H9 (cell line): ENCODE measurements around the gene TRIM10. TPM values are rescaled to one million over a fixed set of nuclear protein-coding genes. Genes with fewer than 3 reads are reported as not detected.

Source experiments
- DNase-seq: peaks from one replicate; pipeline ENCODE4 v3.0.0-alpha.2; 2017
- H2AFZ ChIP-seq: one replicate; pipeline ENCODE4 v1.6.1; 2013; ENCODE audit warnings: mild to moderate bottlenecking, low read length, control low read depth, moderate library complexity
- H2AK5ac ChIP-seq: 2 replicates; pipeline ENCODE4 v1.6.1; 2013; ENCODE audit warnings: low read length, control low read depth, mixed read lengths; ENCODE audit not compliant: insufficient read length
- H2BK120ac ChIP-seq: one replicate; pipeline ENCODE4 v1.6.1; 2013; ENCODE audit warnings: low read depth, mild to moderate bottlenecking, low read length, control low read depth, inconsistent platforms; ENCODE audit not compliant: poor library complexity, severe bottlenecking
- H2BK12ac ChIP-seq: 2 replicates; pipeline ENCODE4 v1.6.1; 2013; ENCODE audit warnings: low read length, control low read depth, mixed read lengths, low read depth; ENCODE audit not compliant: insufficient read length
- H2BK15ac ChIP-seq: 2 replicates; pipeline ENCODE4 v1.6.1; 2013; ENCODE audit warnings: low read depth, low read length, control low read depth
- H2BK20ac ChIP-seq: one replicate; pipeline ENCODE4 v1.6.1; 2013; ENCODE audit warnings: low read depth, mild to moderate bottlenecking, low read length, control low read depth, inconsistent platforms; ENCODE audit not compliant: poor library complexity, severe bottlenecking
- H2BK5ac ChIP-seq: 2 replicates; pipeline ENCODE4 v1.6.1; 2013; ENCODE audit warnings: low read length, control low read depth, mixed read lengths; ENCODE audit not compliant: insufficient read length
- H3K14ac ChIP-seq: 2 replicates; pipeline ENCODE4 v1.6.1; 2013; ENCODE audit warnings: low read length, control low read depth; ENCODE audit not compliant: insufficient read depth
- H3K18ac ChIP-seq: 2 replicates; pipeline ENCODE4 v1.6.1; 2013; ENCODE audit warnings: low read depth, mild to moderate bottlenecking, mixed read lengths, low read length, control low read depth; ENCODE audit not compliant: insufficient read length
- H3K23ac ChIP-seq: 2 replicates; pipeline ENCODE4 v1.6.1; 2013; ENCODE audit warnings: low read length, control low read depth, mixed read lengths, low read depth; ENCODE audit not compliant: insufficient read length
- H3K23me2 ChIP-seq: 2 replicates; pipeline ENCODE4 v1.6.1; 2013; ENCODE audit warnings: low read depth, mild to moderate bottlenecking, mixed read lengths, low read length, control low read depth; ENCODE audit not compliant: insufficient read length, poor library complexity, severe bottlenecking
- H3K27ac ChIP-seq: 2 replicates; pipeline ENCODE4 v1.5.1; 2013; ENCODE audit warnings: low read length, control low read depth, mixed read lengths, low read depth; ENCODE audit not compliant: insufficient read length
- H3K27me3 ChIP-seq: 2 replicates; pipeline ENCODE4 v1.6.1; 2013; ENCODE audit warnings: low read length, control low read depth, inconsistent platforms; ENCODE audit not compliant: insufficient read depth
- H3K4ac ChIP-seq: 2 replicates; pipeline ENCODE4 v1.6.1; 2013; ENCODE audit warnings: low read depth, mild to moderate bottlenecking, control low read depth, inconsistent platforms, low read length, moderate library complexity
- H3K4me1 ChIP-seq: 2 replicates; pipeline ENCODE4 v1.6.1; 2013; ENCODE audit warnings: low read length, control low read depth, inconsistent platforms; ENCODE audit not compliant: insufficient read depth
- H3K4me2 ChIP-seq: 2 replicates; pipeline ENCODE4 v1.6.1; 2013; ENCODE audit warnings: low read length, control low read depth, mixed read lengths; ENCODE audit not compliant: insufficient read length, insufficient read depth
- H3K56ac ChIP-seq: 2 replicates; pipeline ENCODE4 v1.6.1; 2013; ENCODE audit warnings: low read depth, mild to moderate bottlenecking, mixed read lengths, low read length, control low read depth; ENCODE audit not compliant: insufficient read length
- H3K79me1 ChIP-seq: 2 replicates; pipeline ENCODE4 v1.6.1; 2013; ENCODE audit warnings: low read depth, mild to moderate bottlenecking, moderate library complexity, low read length, control low read depth, inconsistent platforms; ENCODE audit not compliant: insufficient read depth, poor library complexity, severe bottlenecking
- H3K79me2 ChIP-seq: 2 replicates; pipeline ENCODE4 v1.6.1; 2013; ENCODE audit warnings: low read length, control low read depth, inconsistent platforms; ENCODE audit not compliant: insufficient read depth
- H3K9ac ChIP-seq: 2 replicates; pipeline ENCODE4 v1.6.1; 2013; ENCODE audit warnings: low read length, control low read depth, mixed read lengths; ENCODE audit not compliant: insufficient read length; ENCODE audit errors: extremely low read depth
- H3K9me3 ChIP-seq: one replicate; pipeline ENCODE4 v1.6.1; 2013; ENCODE audit warnings: low read depth, low read length, inconsistent platforms; ENCODE audit not compliant: control insufficient read depth
- H3T11ph ChIP-seq: one replicate; pipeline ENCODE4 v1.6.1; 2013; ENCODE audit warnings: mild to moderate bottlenecking, low read length, control low read depth, inconsistent platforms
- H4K20me1 ChIP-seq: one replicate; pipeline ENCODE4 v1.6.1; 2013; ENCODE audit not compliant: control insufficient read depth, insufficient read length, insufficient read depth
- H4K5ac ChIP-seq: 2 replicates; pipeline ENCODE4 v1.6.1; 2013; ENCODE audit warnings: low read depth, mild to moderate bottlenecking, mixed read lengths, low read length, control low read depth; ENCODE audit not compliant: insufficient read length
- H4K8ac ChIP-seq: replicated peaks from 2 replicates; pipeline ENCODE4 v1.6.1; 2013; ENCODE audit warnings: low read length, control low read depth, mixed read lengths, low read depth; ENCODE audit not compliant: insufficient read length
- H4K91ac ChIP-seq: 2 replicates; pipeline ENCODE4 v1.6.1; 2013; ENCODE audit warnings: low read depth, mild to moderate bottlenecking, moderate library complexity, mixed read lengths, low read length, control low read depth; ENCODE audit not compliant: insufficient read length
- H3K27ac Mint-ChIP-seq, 3 experiments: 2 replicates in 2 of 3; 3 replicates in 1 of 3; pipeline ENCODE4 v1.8.0; 2020 to 2021; ENCODE audit warnings: mixed read lengths in 3 of 3, mild to moderate bottlenecking in 1 of 3, moderate library complexity in 1 of 3
- H3K27me3 Mint-ChIP-seq: 2 replicates; pipeline ENCODE4 v1.8.0; 2021; ENCODE audit warnings: low read depth, mild to moderate bottlenecking, moderate library complexity, mixed read lengths
- H3K36me3 Mint-ChIP-seq, 3 experiments: 2 replicates in 2 of 3; 3 replicates in 1 of 3; pipeline ENCODE4 v1.8.0; 2020 to 2021; ENCODE audit warnings: low read depth in 3 of 3, mixed read lengths in 3 of 3; ENCODE audit not compliant: insufficient read depth in 1 of 3
- H3K4me1 Mint-ChIP-seq, 2 experiments: 2 replicates each; pipeline ENCODE4 v1.8.0; 2020; ENCODE audit warnings: mixed read lengths in 2 of 2
- H3K4me3 Mint-ChIP-seq, 2 experiments: 2 replicates in 1 of 2; 3 replicates in 1 of 2; pipeline ENCODE4 v1.8.0; 2020 to 2021; ENCODE audit warnings: mild to moderate bottlenecking in 2 of 2, mixed read lengths in 2 of 2, moderate library complexity in 1 of 2
- H3K9me3 Mint-ChIP-seq, 2 experiments: 2 replicates in 1 of 2; 3 replicates in 1 of 2; pipeline ENCODE4 v1.8.0; 2020; ENCODE audit warnings: mild to moderate bottlenecking in 2 of 2, mixed read lengths in 2 of 2, moderate library complexity in 1 of 2
- CTCF ChIP-seq: fragments of 200-600 bp; sonication (generic); conservative IDR thresholded peaks from 3 replicates; pipeline ENCODE4 v1.8.0; 2021; ENCODE audit warnings: antibody characterized with exemption, mild to moderate bottlenecking
- total RNA-seq: library from RNA; stranded (reverse); gene quantifications from 2 replicates; pipeline ENCODE4 v1.2.1, GENCODE V29; 2021

TRIM10 gene
- total RNA-seq, 1 experiment from 2014 or later: 0.07 TPM

- Mint-ChIP-seq H3K27me3 (peaks cover 67% of the 10 kb centered on the region), H3K9me3 (no peaks in the 10 kb centered on the region), H3K4me3 (no peak overlapping the region), H3K36me3 (no peaks in the 10 kb centered on the region), H3K27ac (no peak overlapping the region), H3K4me1 (no peaks in the 10 kb centered on the region; a peak in 1 of 4 replicates)
- no peak for DNase-seq
- Histone ChIP-seq H3K4me2 (no peak overlapping the region), H3K23me2 (no peaks in the 10 kb centered on the region), H3K27ac (no peak overlapping the region), H4K20me1 (no peaks in the 10 kb centered on the region), H2BK15ac (no peak overlapping the region), H4K5ac (no peak overlapping the region), H3K9ac (no peak overlapping the region), H3T11ph (no peak overlapping the region), H4K8ac (no peak overlapping the region), H2BK5ac (no peak overlapping the region), H3K79me1 (no peaks in the 10 kb centered on the region), H3K4me1 (no peaks in the 10 kb centered on the region), H4K91ac (no peak overlapping the region), H2BK120ac (no peak overlapping the region), H3K56ac (no peak overlapping the region), H2BK12ac (no peak overlapping the region), H3K23ac (no peak overlapping the region), H2AK5ac (no peak overlapping the region), H3K79me2 (no peaks in the 10 kb centered on the region), H2AFZ (no peak overlapping the region), H3K9me3 (no peaks in the 10 kb centered on the region), H3K14ac (no peak overlapping the region), H3K4ac (no peak overlapping the region), H2BK20ac (no peak overlapping the region), H3K27me3 (no peaks in the 10 kb centered on the region), H3K18ac (no peak overlapping the region)
- TF ChIP-seq CTCF: no peak
Measured at GRCh38 chr6:30157581-30157980, 3.4 kb downstream of the TRIM10 start.
